ENCODE data around the gene ZNF827.

GRCh38 chr4:145804116-145804515, 134.5 kb downstream of the ZNF827 start:
- TF ChIP-seq CTCF (conservative IDR thresholded peaks at IDR 0.05; ENCODE audit: low read length), result no peak
- TF ChIP-seq EZH2phosphoT487 (IDR thresholded peaks at IDR 0.05; ENCODE audit: borderline replicate concordance), result no peak

Data from Loucy (cell line).